ENCODE results near the gene P4HTM.

- TF ChIP-seq EZH2 (IDR thresholded peaks at IDR 0.05; ENCODE audit: borderline replicate concordance, insufficient read depth, low read depth, low read length, poor library complexity, severe bottlenecking): no peak
- no peak for TF ChIP-seq CTCF (IDR thresholded peaks at IDR 0.05)
Measured at GRCh38 chr3:48962939-48963338, 27.1 kb upstream of the P4HTM start.

All from B cell (primary cell).